Mononuclear cell (primary cell): ENCODE measurements around the gene HYAL3. TPM values are rescaled to one million over a fixed set of nuclear protein-coding genes. Genes with fewer than 3 reads are reported as not detected.
"Not testable (repeated sequence)": the region's sequence is repeated elsewhere in the genome, so short reads cannot be mapped to it uniquely, and the experiment has no call there.

ENCODE experiments used
- H3K27me3 ChIP-seq: 2 replicates; pipeline ENCODE4 v1.6.0; 2011; ENCODE audit warnings: low read length, control low read depth; ENCODE audit not compliant: insufficient read depth
- H3K4me1 ChIP-seq: 2 replicates; pipeline ENCODE4 v1.5.1; 2011; ENCODE audit warnings: mild to moderate bottlenecking, low read length, control low read depth; ENCODE audit not compliant: insufficient read depth
- H3K4me3 ChIP-seq: 2 replicates; pipeline ENCODE4 v1.5.1; 2011; ENCODE audit warnings: mild to moderate bottlenecking, low read length, moderate library complexity
- H3K9me3 ChIP-seq: 2 replicates; pipeline ENCODE4 v1.5.1; 2011; ENCODE audit warnings: low read depth, mild to moderate bottlenecking, control low read depth, low read length
- total RNA-seq: library from RNA; depleted of rRNA; stranded (reverse); fragments of >200 nt; gene quantifications from one replicate; pipeline ENCODE4 v1.2.3, GENCODE V29; 2012

The HYAL3 gene
- total RNA-seq, 1 donor = 2.0 TPM

DNA sequence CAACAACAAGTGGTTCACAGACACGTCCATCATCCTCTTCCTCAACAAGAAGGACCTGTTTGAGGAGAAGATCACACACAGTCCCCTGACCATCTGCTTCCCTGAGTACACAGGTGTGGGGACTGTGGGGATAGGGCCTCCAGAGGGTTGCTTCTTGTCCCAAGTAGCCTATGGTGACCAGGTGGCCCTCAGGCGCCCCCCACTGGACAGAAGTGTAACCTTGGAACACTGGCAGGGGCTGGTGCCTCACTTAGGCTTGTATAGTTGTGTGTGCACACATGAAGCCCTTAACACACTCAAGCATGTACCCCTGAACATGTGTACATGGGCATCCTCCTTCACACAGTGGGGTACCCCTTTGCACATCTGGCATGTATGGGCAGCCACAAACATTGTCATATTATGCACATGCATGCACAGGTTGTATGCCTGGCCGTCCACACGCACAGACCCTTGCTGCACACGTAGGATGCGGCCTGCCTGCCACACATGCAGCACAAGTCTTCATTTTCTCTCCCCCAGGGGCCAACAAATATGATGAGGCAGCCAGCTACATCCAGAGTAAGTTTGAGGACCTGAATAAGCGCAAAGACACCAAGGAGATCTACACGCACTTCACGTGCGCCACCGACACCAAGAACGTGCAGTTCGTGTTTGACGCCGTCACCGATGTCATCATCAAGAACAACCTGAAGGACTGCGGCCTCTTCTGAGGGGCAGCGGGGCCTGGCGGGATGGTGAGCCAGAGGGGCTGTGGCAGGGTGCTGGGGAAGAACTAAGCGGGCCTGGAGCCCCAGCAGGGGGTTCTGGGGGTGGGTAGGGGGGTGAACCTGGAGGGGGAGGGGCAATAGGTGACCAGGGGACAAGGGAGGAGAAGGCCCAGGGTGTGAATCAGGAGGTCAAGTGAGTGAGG is 42.0 kb downstream of the HYAL3 start:
- H3K9me3 ChIP-seq = no peaks in the 10 kb centered on the region
- H3K4me3 ChIP-seq = no peak overlapping the region
- H3K4me1 ChIP-seq = peaks cover 52% of the 10 kb centered on the region
- H3K27me3 ChIP-seq = no peaks in the 10 kb centered on the region

DNA sequence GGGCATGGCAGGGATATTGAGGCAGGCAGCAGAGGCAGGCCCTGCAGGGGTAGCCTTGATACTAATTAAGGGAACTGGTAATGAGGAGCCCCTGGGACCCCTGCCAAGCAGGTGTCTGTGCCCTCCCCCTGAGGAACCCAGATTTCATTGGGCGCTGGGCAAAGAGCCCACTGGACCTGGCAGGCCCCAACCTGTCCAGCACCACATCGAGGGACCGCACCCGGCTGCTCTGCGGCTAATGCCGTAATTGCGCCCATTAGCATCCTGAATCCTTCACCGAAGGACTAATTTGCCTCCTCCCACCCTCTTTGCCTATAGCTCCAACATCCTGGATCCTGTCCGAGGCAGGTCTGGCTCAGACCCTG is 44.0 kb downstream of the HYAL3 start:
- no peak overlapping the region for H3K4me3 ChIP-seq
- peaks cover 63% of the 10 kb centered on the region for H3K4me1 ChIP-seq
- no peaks in the 10 kb centered on the region for H3K27me3 ChIP-seq
- no peaks in the 10 kb centered on the region for H3K9me3 ChIP-seq

DNA sequence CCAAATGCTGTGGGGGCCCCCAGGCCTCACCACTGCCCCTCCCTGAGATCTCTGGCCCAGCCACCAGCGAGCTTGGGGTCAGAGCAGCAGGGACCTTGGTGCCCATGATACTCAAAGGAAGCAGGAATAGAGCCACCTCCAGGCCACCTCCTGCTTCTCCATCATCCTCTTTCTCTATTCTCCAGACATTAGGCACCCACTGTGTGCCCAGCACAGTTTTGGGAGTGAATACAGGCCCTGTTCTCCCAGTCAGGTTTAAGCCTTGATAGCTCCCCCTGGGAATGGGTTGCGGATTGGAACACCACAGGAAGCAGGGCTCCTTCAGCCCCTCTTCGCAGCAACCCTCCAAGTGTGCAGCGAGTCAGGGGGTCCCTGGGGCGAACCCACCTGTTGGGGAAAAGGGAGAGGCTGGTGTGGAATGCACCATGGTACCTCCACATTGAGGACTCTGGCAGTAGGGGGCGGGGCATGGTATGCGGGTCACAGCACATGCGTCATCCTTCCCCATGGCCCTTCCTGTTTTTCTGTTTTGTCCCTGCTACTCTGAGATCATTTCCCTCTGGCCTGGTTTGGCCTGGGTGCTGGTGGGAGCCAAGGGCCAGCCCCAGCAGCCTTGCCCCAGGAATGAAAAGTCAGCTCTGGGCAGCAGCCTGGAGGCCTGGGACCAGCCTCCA is 44.5 kb downstream of the HYAL3 start:
- peaks cover 65% of the 10 kb centered on the region for H3K4me1 ChIP-seq
- no peaks in the 10 kb centered on the region for H3K9me3 ChIP-seq
- no peak overlapping the region for H3K4me3 ChIP-seq
- H3K27me3 ChIP-seq = no peaks in the 10 kb centered on the region

DNA sequence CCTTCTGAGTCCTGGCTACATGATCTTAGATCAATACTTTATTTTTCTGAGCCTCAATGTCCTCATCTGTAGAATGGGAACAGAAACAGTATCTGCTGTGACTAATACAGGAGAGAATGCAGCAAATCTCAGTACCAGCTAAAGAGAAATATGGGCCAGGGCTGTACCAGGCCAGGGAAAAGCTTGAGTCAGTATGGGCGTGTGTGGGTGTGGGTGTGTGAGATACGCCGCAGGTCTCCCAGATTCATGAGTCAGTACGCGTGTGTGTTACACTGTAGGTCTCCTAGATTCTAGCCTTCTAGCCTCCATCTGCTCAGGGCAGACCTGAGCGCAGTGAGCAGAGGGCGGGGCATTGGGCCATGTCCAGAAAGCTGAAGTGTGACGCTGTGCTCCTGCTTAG is 48.0 kb downstream of the HYAL3 start:
- H3K4me1 ChIP-seq = peaks cover 91% of the 10 kb centered on the region
- no peaks in the 10 kb centered on the region for H3K9me3 ChIP-seq
- H3K4me3 ChIP-seq = no peak overlapping the region
- H3K27me3 ChIP-seq = no peaks in the 10 kb centered on the region

DNA sequence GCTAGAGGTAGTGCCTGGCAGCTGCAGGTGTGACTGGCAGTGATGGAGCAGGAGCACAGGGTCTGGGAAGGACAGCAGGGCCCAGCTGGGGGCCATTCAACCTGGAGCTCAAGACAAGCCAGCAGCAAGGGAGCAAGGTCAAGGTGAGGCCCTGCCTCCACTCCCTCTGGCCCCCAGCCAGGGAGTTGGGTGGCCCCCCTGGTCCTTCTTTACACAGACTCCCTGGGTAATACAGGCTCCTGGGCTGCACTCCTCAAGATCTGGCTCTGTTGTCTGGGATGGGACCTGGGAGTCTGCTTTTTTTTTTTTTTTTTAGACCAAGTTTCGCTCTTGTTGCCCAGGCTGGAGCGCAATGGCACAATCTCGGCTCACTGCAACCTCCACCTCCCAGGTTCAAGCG is 48.7 kb downstream of the HYAL3 start:
- H3K4me1 ChIP-seq = peaks cover 98% of the 10 kb centered on the region
- H3K27me3 ChIP-seq = no peaks in the 10 kb centered on the region
- no peaks in the 10 kb centered on the region for H3K9me3 ChIP-seq
- H3K4me3 ChIP-seq = no peak overlapping the region

DNA sequence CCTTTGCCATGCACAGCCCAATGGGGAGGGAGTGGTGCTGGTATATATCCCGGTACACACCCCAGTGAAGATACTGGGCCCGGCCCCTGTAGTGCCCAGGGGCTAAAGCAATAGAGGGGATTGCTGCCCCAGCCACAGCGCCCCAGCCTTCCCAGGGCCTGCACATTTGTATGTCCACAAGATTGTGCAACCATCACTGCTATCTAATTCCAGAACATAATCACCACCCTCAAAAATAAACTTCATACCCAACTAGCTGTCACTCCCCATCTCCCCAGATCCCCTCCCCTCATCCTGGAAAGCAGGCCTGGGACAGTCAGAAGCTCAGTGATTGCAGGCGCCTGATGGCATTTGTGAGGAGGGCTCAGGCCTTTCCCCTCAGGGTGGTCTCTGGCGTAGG is 49.7 kb downstream of the HYAL3 start:
- no peaks in the 10 kb centered on the region for H3K27me3 ChIP-seq
- no peaks in the 10 kb centered on the region for H3K9me3 ChIP-seq
- peaks cover 98% of the 10 kb centered on the region for H3K4me1 ChIP-seq
- no peak overlapping the region for H3K4me3 ChIP-seq

DNA sequence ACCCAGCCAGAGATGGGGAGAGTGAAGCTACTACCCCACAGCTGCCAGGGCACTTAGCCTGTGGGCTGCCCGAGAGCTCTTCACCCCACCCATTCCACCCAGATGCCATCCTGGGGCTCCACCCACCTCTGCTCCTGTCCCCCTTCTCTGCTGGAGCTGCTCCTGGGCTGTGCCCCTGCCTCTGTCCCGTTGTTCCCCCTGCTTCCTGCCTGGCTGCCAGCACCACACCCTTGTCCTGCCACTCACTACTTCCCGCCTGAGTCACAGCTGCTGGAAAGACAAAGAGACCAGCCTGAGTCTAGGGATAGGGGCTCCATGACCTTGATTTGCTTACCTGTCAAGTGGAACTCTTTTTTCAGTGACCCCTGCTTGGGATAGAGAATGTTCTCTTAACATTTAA is 50.8 kb downstream of the HYAL3 start:
- Histone ChIP-seq H3K4me1 (peaks cover 98% of the 10 kb centered on the region), H3K9me3 (no peaks in the 10 kb centered on the region), H3K4me3 (no peak overlapping the region), H3K27me3 (no peaks in the 10 kb centered on the region)

- Histone ChIP-seq H3K27me3 (no peaks in the 10 kb centered on the region), H3K4me1 (peaks cover 98% of the 10 kb centered on the region), H3K4me3 (peak overlapping the region; percentile 23)
These were observed 52.7 kb downstream of the HYAL3 start for GRCh38 chr3:50246517-50246954.

GRCh38 chr3:50245831-50246516 is 53.2 kb downstream of the HYAL3 start:
- Histone ChIP-seq H3K4me3 (peak overlapping the region; percentile 23), H3K4me1 (peaks cover 100% of the 10 kb centered on the region)

More at GRCh38 chr3:50246517-50246954, 52.7 kb downstream of the HYAL3 start:
- H3K9me3 ChIP-seq = no peaks in the 10 kb centered on the region

DNA sequence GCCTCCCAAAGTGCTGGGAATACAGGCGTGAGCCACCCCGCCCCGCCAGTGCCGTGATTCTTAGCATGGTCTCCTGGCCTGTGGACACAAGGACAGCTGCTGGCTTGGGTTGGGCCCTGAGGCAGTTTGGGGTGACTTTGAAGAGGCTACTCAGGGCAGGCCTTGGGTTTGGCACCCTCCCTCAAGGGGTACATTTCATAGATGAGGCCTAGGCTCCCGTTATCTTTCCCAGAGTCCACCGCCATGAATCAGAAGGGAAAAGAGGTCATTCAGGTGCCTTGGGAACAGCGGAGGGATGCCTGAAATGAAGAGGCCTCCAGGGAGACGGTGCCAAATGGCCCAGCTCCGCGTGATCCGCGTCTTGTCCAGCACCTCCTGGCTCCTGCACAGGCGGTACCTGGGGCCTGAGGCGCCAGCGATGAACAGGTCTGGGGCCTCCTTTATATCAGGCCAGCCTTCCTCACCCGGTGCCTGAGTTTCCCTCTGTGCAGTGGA is 53.9 kb downstream of the HYAL3 start:
- peak overlapping the region; percentile 23 for H3K4me3 ChIP-seq
- H3K4me1 ChIP-seq = peaks cover 100% of the 10 kb centered on the region
- no peaks in the 10 kb centered on the region for H3K27me3 ChIP-seq
- no peaks in the 10 kb centered on the region for H3K9me3 ChIP-seq

More at GRCh38 chr3:50245831-50246516, 53.2 kb downstream of the HYAL3 start:
- Histone ChIP-seq H3K9me3 (no peaks in the 10 kb centered on the region), H3K27me3 (no peaks in the 10 kb centered on the region)

- H3K4me1 ChIP-seq = peaks cover 100% of the 10 kb centered on the region
- H3K9me3 ChIP-seq, H3K4me3 ChIP-seq, H3K27me3 ChIP-seq: not testable (repeated sequence)
These were observed 54.4 kb downstream of the HYAL3 start for GRCh38 chr3:50244813-50245212.

DNA sequence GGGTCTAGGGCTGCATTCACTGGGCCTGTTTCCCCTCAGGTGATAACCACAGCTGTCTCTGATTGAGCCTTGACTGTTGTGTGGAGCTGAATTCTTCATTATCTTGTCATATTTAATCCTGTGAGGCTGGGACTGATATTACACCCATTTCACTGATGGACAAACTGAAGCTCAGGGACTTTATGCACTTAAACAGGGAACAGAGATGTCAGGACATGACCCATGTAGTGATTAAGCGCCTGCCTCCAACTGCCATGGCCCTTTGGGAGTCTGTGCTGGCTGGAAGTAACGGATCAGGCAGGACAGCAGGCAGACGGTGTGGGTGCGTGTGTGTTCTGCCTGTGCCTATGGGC is 55.7 kb downstream of the HYAL3 start:
- Histone ChIP-seq H3K27me3 (no peaks in the 10 kb centered on the region), H3K4me3 (peak overlapping the region; percentile 24), H3K4me1 (peaks cover 100% of the 10 kb centered on the region), H3K9me3 (no peaks in the 10 kb centered on the region)

DNA sequence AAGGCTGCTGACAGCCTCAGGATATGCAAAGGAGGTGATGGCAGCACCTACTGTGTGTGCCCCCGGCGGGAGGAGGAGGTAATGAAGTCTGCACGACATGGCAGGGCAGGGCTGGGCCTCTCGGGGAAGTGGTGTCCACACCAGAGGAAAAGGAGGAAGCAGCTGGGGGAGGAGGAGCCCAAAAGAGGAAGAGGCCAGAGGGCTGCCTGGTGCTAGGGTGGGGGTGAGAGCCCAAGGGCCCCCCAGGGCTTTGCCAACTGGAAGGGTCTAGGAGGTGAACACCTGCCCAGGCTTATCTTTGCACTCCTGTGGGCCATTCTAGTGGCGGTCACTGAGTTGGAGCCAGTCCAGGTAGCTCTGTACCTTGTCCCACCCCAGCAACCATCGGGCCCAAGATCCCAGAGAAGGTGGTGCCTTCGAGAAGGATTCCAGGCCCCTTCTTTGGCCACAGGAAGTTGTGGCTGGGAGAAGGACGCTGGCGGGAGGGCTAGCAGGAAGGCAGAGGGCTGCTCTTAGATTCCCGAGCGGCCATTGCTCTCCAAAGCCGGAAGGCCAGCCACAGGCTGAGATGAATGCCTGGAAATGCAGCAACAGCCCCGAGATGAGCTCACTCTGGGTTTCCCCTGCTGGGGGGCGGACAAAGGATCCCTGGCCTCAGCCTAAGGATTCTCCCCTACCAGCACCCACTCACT is 56.2 kb downstream of the HYAL3 start:
- H3K4me3 ChIP-seq = peak overlapping the region; percentile 24
- H3K27me3 ChIP-seq = no peaks in the 10 kb centered on the region
- no peaks in the 10 kb centered on the region for H3K9me3 ChIP-seq
- peaks cover 100% of the 10 kb centered on the region for H3K4me1 ChIP-seq
